Mesangial cell (primary cell): ENCODE results near the gene TRIOBP. TPM values are rescaled to one million over a fixed set of nuclear protein-coding genes. Genes with fewer than 3 reads are reported as not detected.

ENCODE experiments used
- total RNA-seq: library from RNA; depleted of rRNA; stranded (reverse); fragments of >200 nt; gene quantifications from 2 replicates; pipeline ENCODE4 v1.2.3, GENCODE V29; 2015

Gene TRIOBP, protein sequence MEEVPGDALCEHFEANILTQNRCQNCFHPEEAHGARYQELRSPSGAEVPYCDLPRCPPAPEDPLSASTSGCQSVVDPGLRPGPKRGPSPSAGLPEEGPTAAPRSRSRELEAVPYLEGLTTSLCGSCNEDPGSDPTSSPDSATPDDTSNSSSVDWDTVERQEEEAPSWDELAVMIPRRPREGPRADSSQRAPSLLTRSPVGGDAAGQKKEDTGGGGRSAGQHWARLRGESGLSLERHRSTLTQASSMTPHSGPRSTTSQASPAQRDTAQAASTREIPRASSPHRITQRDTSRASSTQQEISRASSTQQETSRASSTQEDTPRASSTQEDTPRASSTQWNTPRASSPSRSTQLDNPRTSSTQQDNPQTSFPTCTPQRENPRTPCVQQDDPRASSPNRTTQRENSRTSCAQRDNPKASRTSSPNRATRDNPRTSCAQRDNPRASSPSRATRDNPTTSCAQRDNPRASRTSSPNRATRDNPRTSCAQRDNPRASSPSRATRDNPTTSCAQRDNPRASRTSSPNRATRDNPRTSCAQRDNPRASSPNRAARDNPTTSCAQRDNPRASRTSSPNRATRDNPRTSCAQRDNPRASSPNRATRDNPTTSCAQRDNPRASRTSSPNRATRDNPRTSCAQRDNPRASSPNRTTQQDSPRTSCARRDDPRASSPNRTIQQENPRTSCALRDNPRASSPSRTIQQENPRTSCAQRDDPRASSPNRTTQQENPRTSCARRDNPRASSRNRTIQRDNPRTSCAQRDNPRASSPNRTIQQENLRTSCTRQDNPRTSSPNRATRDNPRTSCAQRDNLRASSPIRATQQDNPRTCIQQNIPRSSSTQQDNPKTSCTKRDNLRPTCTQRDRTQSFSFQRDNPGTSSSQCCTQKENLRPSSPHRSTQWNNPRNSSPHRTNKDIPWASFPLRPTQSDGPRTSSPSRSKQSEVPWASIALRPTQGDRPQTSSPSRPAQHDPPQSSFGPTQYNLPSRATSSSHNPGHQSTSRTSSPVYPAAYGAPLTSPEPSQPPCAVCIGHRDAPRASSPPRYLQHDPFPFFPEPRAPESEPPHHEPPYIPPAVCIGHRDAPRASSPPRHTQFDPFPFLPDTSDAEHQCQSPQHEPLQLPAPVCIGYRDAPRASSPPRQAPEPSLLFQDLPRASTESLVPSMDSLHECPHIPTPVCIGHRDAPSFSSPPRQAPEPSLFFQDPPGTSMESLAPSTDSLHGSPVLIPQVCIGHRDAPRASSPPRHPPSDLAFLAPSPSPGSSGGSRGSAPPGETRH (N-terminal part only)
- total RNA-seq: 86.2 and 106 TPM in 2 replicates

DNA sequence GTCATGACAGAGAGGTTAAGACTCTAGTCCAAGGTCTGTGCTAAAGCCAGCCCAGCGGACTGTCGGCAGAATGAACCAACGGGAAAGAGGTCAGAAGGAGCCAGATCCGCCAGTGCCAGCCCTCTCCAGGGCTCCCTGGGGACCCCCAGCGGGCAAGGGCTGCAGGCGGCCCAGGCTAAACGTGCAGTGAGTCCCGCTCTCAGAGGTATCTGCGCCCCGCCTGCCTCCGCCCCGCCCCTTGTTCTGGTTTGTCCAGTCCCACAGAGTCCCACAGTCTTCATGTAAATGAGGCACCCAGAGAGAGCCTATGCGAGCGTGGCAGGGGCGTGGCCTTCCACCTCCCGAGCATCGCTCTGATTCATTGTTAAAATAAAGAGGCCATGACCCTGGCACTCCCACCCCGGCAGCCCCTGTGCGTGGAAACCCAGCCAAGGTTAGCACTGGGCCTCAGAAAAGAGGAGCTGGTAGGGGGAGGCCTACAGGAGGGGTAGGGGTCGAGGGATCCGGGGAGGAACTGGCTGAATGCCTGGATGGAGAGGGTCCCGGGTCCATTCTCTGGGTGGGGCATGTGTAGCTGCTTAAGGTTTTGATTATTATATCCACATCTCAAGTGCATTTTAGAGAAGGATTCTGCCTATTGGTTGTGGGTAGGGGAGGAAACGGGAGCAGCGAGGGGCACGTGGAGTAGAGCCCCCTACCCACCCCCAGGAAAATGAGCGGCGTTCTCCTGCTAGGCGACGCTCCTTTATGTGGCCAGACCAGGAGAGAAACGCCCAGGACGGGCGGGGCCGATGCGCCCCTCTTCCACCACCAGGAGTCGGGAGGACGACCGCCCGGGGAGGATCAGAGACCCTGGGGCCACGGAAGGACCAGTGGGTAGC, at the start of gene TRIOBP:
Gene TRIOBP, plus strand, starts transcription at position 392 of the 881 bp plus-strand sequence. CDS start 4,318 bp downstream, outside the sequence.

DNA sequence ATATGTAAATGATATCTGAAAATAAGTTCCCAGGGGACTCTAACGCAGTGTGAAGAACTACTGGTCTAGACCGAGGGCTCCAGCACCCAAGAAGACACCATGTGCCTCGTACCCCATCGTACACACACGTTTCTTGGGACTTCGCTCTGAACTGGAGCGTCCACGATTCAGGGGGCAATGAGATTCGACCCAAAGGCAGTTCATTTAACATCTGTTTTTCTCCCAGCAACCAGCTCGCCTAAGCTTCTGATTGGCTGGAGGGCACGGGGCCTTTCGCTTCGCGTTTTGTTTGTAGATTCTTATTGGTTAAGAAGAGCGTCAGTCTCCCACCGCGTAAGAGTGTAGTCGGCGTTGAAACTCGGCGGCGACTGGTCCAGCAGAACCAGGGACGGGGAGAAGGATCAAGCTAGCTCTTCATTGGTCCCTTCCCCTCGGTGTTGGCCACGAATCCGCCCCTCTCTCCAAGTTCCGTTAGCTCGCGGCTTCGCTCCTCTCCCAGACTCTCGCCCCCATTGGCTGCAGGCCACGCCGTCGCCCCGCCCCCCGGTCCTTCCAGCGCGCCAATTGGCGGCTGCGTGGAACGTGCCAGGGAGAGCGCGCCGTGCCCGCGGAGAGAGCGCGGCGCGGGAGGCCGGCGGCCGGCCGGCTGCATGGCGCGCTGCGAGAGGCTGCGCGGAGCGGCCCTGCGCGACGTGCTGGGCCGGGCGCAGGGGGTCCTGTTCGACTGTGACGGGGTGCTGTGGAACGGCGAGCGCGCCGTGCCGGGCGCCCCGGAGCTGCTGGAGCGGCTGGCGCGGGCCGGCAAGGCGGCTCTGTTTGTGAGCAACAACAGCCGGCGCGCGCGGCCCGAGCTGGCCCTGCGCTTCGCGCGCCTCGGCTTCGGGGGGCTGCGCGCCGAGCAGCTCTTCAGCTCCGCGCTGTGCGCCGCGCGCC, 38.4 kb upstream of the TRIOBP start, which contains the start of gene PDXP:
Gene PDXP, plus strand, starts transcription at position 591 of the 933 bp plus-strand sequence. Its CDS starts 60 bp downstream, at position 651.

DNA sequence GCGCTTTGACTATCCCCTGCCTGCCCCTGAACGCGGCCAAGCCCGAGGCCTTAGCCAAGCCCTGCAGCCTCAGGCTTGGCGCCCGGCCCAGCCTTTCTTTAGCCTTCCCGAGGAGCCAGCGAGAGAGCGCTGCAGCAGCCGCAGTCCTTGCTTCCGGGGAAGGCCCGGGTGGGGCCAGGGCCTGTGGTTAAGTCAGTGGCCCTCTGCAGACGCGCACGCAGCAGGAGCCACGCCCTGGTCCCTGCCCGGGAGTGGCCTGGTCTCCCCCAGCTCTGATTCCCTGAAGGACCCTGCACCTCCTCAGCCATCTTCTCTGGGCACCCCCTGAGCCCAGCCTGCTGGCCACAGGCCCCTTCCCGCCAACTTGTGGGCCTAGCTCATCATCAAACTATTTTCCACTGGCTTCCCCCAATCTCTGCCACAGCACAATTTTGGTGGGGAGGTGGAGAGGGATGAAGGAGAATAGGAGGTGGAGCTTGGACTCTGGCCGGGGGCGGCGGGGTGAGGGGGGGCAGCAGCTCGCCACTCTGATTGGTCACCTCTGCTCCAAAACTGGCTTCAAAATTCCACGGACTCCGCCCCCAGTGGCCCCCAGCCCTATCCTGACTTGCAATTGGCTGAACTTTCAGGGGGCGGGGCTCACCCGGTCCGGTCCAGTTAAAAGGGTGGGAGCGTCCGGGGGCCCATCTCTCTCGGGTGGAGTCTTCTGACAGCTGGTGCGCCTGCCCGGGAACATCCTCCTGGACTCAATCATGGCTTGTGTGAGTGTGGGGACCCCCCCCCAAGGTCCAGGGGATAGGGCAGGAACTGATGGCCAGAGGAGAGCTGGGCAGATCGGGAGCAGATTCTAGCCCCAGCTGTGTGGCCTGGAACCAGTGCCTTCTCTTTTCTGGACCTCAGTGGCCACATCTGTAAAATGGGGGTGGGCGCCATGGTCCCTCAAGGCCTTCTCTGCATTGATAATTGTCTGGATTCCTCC, 21.6 kb upstream of the TRIOBP start, which contains the start of gene LGALS1:
Gene LGALS1, plus strand, starts transcription at position 686 of the 979 bp plus-strand sequence. Its CDS starts 67 bp downstream, at position 753.

DNA sequence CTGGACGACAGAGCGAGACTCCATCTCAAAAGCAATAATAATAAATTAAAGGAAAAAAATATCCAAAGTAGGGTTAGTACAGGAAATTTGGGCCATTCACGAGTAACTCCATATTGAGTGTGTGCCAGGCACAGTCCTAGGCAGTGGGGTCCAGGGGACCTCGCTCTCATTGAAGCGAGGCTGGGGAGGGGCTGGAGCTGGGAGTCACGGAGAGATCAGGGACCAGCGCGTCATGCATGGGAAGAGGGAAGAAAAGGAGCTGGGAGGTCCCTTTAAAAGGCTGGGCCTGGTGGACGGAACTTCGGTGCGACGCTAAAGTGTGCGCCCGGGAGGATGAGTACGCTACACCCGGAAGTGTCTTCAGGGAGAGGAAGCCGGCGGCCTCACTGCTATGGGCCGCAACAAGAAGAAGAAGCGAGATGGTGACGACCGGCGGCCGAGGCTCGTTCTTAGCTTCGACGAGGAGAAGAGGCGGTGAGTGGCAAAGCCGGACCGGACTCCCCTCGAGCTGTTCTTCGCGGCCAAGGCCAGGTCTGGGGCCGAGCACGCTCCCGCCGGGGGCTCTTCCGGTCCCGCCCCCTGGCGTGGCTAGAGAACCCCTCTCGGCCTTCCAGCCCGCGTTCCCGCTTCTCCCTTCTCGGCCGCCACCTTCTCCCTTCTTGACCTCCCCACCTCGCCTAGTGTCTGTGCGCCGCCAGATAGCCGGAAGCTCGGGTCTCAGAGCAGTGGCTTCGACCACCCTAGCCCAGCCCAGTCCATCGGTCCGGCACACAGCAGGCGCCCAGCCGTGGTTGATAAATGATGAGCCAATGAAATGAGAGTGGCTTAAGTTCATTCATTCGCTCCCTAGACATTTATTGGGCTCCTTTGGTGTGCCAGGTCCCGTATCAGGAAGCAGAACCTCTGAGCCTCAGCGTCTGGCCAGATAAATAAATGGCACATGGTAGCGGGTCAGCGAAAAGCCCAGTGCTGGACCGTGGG, 10.6 kb upstream of the TRIOBP start, which contains the start of gene NOL12:
Gene NOL12, plus strand, starts transcription at position 342 of the 981 bp plus-strand sequence. Its CDS starts 50 bp downstream, at position 392.

DNA sequence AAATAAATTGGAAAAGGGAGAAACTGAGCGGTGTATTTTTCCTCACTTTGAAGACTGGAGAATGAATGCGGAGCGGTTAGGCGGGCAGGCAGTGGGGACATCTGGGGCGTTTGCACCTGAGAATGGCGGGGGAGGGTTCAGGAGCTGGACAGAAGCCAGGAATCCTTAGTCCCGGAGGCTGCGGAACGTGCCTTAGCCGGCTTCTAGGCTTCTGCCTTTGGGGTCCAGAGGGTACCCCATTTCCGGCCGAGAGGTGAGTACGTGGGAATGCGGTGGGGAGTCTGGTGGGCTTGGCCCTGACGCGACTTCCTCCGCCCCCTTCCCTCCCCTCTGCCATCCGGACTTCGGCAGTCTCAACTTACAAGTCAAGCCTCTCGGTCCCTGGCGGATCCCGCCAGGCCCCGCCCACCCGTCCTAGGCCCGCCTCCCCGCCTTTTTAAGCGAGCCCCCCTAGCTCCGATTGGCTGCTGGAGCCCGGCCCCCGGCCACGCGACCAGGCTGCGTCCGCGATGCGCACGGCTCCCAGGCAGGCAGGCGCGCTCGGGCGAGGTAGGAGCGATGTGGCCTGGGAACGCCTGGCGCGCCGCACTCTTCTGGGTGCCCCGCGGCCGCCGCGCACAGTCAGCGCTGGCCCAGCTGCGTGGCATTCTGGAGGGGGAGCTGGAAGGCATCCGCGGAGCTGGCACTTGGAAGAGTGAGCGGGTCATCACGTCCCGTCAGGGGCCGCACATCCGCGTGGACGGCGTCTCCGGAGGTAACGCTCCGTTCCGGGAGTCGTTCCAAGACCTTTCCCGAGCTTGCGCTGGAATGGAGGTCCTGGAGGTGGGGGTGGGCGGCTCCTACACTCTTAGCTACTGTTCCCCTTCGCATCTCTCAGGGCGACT, 110.8 kb downstream of the TRIOBP start, which contains the start of gene GCAT:
Gene GCAT, plus strand, starts transcription at position 525 of the 884 bp plus-strand sequence. Its CDS starts 34 bp downstream, at position 559.

DNA sequence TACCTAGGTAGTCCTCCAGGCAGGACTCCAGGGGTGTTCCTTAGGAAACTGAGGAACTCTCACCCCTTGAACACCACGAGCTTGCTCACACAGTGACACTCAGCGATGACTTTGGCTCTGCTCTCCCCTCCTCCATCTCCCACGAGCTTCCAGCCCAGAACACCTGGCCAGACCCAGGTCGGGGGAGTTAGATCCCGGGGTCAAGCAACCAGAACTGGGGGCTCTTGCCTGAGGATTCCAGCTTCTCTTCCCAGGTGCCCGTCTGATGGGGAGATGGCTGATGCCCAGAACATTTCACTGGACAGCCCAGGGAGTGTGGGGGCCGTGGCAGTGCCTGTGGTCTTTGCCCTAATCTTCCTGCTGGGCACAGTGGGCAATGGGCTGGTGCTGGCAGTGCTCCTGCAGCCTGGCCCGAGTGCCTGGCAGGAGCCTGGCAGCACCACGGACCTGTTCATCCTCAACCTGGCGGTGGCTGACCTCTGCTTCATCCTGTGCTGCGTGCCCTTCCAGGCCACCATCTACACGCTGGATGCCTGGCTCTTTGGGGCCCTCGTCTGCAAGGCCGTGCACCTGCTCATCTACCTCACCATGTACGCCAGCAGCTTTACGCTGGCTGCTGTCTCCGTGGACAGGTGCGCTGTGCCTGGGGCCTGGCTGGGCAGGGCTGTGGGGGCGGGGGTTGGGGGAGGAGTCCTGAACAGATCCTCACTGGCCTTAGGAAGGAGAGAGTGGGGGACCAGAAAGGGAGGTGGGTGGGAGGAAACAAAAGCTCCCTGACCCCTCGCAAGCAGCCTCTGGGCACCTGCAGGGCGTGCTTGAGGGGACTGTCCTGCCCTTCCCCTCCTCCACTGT, 126.5 kb downstream of the TRIOBP start, which contains the start of gene GALR3:
Gene GALR3, plus strand, starts transcription at position 249 of the 852 bp plus-strand sequence. Its CDS starts 25 bp downstream, at position 274.

Other genes with a start within 250 kb of the TRIOBP start
- 0.16 and 1.5 TPM in 2 replicates for gene MFNG, start 210.7 kb upstream of the TRIOBP start, total RNA-seq
- gene CARD10, start 177.6 kb upstream of the TRIOBP start, total RNA-seq: 51.3 and 56.4 TPM in 2 replicates
- gene CDC42EP1, start 136.6 kb upstream of the TRIOBP start, total RNA-seq: 138 and 149 TPM in 2 replicates
- 0.89 TPM in 1 of 2 replicates, not detected in the other for gene LGALS2, start 117.0 kb upstream of the TRIOBP start, total RNA-seq
- 43.2 and 54.6 TPM in 2 replicates for gene GGA1, start 88.2 kb upstream of the TRIOBP start, total RNA-seq
- gene SH3BP1, start 57.4 kb upstream of the TRIOBP start, total RNA-seq: 13.4 and 14.8 TPM in 2 replicates
- 17.2 and 23.8 TPM in 2 replicates for gene PDXP, start 38.3 kb upstream of the TRIOBP start, total RNA-seq
- gene LGALS1, start 21.4 kb upstream of the TRIOBP start, total RNA-seq: 1,545 and 4,007 TPM in 2 replicates
- 24.7 and 32.1 TPM in 2 replicates for gene NOL12, start 10.7 kb upstream of the TRIOBP start, total RNA-seq
- 23.1 and 32.8 TPM in 2 replicates for gene GCAT, start 110.9 kb downstream of the TRIOBP start, total RNA-seq
- not detected in 2 replicates for gene GALR3, start 126.3 kb downstream of the TRIOBP start, total RNA-seq
- 20.0 and 29.8 TPM in 2 replicates for gene ANKRD54, start 147.3 kb downstream of the TRIOBP start, total RNA-seq
- gene EIF3L, start 152.4 kb downstream of the TRIOBP start, total RNA-seq: 301 and 455 TPM in 2 replicates
- gene MICALL1, start 209.2 kb downstream of the TRIOBP start, total RNA-seq: 38.4 and 58.7 TPM in 2 replicates